Lung (tissue), 12 donors: ENCODE data around the gene NOTCH3. TPM values are rescaled to one million over a fixed set of nuclear protein-coding genes. Genes with fewer than 3 reads are reported as not detected.

Experiments
- ATAC-seq: fragments of 200-7000 bp; cut with Tn5 transposase; one replicate; pipeline ENCODE4 v1.9.1; 2020; ENCODE audit warnings: moderate number of reproducible peaks; ENCODE audit not compliant: insufficient read depth, low FRiP score
- DNase-seq, 3 donors: peaks; one replicate each; pipeline ENCODE4 v3.0.0-alpha.2; 2013 to 2017
- H3K27ac ChIP-seq, 2 donors: one replicate each; pipeline ENCODE4 v1.5.1; 2013; ENCODE audit warnings: mild to moderate bottlenecking in 2 of 2, moderate library complexity in 2 of 2, control low read depth in 1 of 2, inconsistent platforms in 1 of 2, low read depth in 1 of 2, low read length in 1 of 2
- H3K27me3 ChIP-seq, 3 donors: one replicate each; pipeline ENCODE4 v1.5.1; 2013; ENCODE audit warnings: low read length in 2 of 3; ENCODE audit not compliant: control insufficient read depth in 3 of 3, insufficient read depth in 3 of 3
- H3K36me3 ChIP-seq, 4 donors: one replicate each; pipeline ENCODE4 v1.5.1; 2013; ENCODE audit warnings: low read length in 4 of 4, mild to moderate bottlenecking in 1 of 4, moderate library complexity in 1 of 4; ENCODE audit not compliant: control insufficient read depth in 4 of 4, insufficient read depth in 4 of 4
- H3K4me1 ChIP-seq, 5 donors: one replicate each; pipeline ENCODE4 v1.5.1; 2013; ENCODE audit warnings: low read length in 5 of 5, mild to moderate bottlenecking in 2 of 5, moderate library complexity in 1 of 5; ENCODE audit not compliant: control insufficient read depth in 5 of 5, insufficient read depth in 5 of 5
- H3K4me3 ChIP-seq: one replicate; pipeline ENCODE4 v1.5.1; 2013; ENCODE audit warnings: mild to moderate bottlenecking, control low read depth, moderate library complexity
- H3K9ac ChIP-seq, 2 donors: one replicate each; pipeline ENCODE4 v1.5.1; 2013; ENCODE audit warnings: low read length in 2 of 2, control low read depth in 1 of 2; ENCODE audit not compliant: insufficient read depth in 1 of 2
- H3K9me3 ChIP-seq, 4 donors: one replicate each; pipeline ENCODE4 v1.5.1; 2013; ENCODE audit warnings: low read length in 3 of 4, mild to moderate bottlenecking in 1 of 4, moderate library complexity in 1 of 4; ENCODE audit not compliant: control insufficient read depth in 4 of 4, insufficient read depth in 3 of 4
- CTCF ChIP-seq: IDR thresholded peaks from 2 replicates; pipeline ENCODE4 v1.5.1; 2012; ENCODE audit warnings: mild to moderate bottlenecking; ENCODE audit errors: control extremely low read depth, extremely low read depth
- WGBS, 2 donors: extraction: QIAGEN DNeasy Blood & Tissue Kit; methylation state at CpG; one replicate each; pipeline ENCODE4 v1.1.7; 2013; 5-methylcytosine and 5-hydroxymethylcytosine counted together
- polyA plus RNA-seq, 2 donors: library from polyadenylated mRNA; stranded (reverse); fragments of 200-250 nt; gene quantifications; one replicate each; pipeline ENCODE4 v1.2.1, GENCODE V29; 2013
- total RNA-seq, 2 donors: library from RNA; depleted of rRNA in 1 of 2; stranded (reverse); fragments of >200 nt in 1 of 2; gene quantifications; one replicate each; pipeline ENCODE4 v1.2.1, GENCODE V29; 2014 to 2021
- donor health status: control.
- donor health status: control.
- donor health status: Bipolar disorder and iron deficiency.
- donor health status: healthy.
- donor health status: DM: yes; HTN: yes; CAD: no.

The NOTCH3 gene
- total and polyA plus RNA-seq, 4 donors, result 13.1 to 81.7 (median 43.1) TPM

GRCh38 chr19:15181394-15181793 lies 19.4 kb downstream of the NOTCH3 start:
- peaks cover 0 to 35% (median 16%) of the 10 kb centered on the region in 4 donors for H3K36me3 ChIP-seq
- H3K4me1 ChIP-seq, result peaks cover 0 to 2% (median 0%) of the 10 kb centered on the region in 5 donors
- no peak overlapping the region for H3K9ac ChIP-seq
- H3K4me3 ChIP-seq, result no peak overlapping the region
- no peaks in the 10 kb centered on the region for H3K9me3 ChIP-seq
- TF ChIP-seq CTCF, result no peak
- H3K27ac ChIP-seq, result no peak overlapping the region
- DNase-seq (no peak), ATAC-seq (no peak)
- no peaks in the 10 kb centered on the region for H3K27me3 ChIP-seq
- WGBS, 2 donors, result 79 to 88% methylated on average over 23 of the region's 23 CpGs

- Histone ChIP-seq H3K4me3 (no peak overlapping the region), H3K9me3 (no peaks in the 10 kb centered on the region), H3K36me3 (peaks cover 0 to 35% (median 16%) of the 10 kb centered on the region in 4 donors), H3K27me3 (no peaks in the 10 kb centered on the region), H3K9ac (no peak overlapping the region), H3K27ac (no peak overlapping the region), H3K4me1 (peaks cover 0 to 2% (median 0%) of the 10 kb centered on the region in 5 donors)
- ATAC-seq, result no peak
- DNase-seq, result peak in 2 of 3 donors; percentile 45 to 64
- 71 to 83% methylated on average over 34 to 39 of the region's 39 CpGs for whole genome bisulfite sequencing, 2 donors
- no peak for TF ChIP-seq CTCF
These were observed 20.1 kb downstream of the NOTCH3 start for GRCh38 chr19:15180451-15181390.

GRCh38 chr19:15178629-15179308 lies 22.0 kb downstream of the NOTCH3 start:
- no peak for DNase-seq

More at GRCh38 chr19:15178629-15179308, 22.0 kb downstream of the NOTCH3 start:
- Histone ChIP-seq H3K36me3 (peaks cover 0 to 33% (median 16%) of the 10 kb centered on the region in 4 donors), H3K9me3 (no peaks in the 10 kb centered on the region), H3K4me3 (no peak overlapping the region), H3K4me1 (peaks cover 0 to 2% (median 0%) of the 10 kb centered on the region in 5 donors), H3K27ac (no peak overlapping the region), H3K27me3 (no peaks in the 10 kb centered on the region), H3K9ac (no peak overlapping the region)
- 89 to 93% methylated on average over 33 of the region's 33 CpGs for WGBS, 2 donors
- no peak for ATAC-seq
- TF ChIP-seq CTCF, result no peak
